WI38 (cell line): ENCODE results near the gene BMAL1.

Source experiments
- H3K4me3 ChIP-seq: 2 replicates; pipeline ENCODE4 v1.5.1; 2011; ENCODE audit warnings: low read depth, mild to moderate bottlenecking, control low read depth, low read length
- CTCF ChIP-seq: IDR thresholded peaks from 2 replicates; pipeline ENCODE4 v1.5.1; 2012; ENCODE audit warnings: low read depth, mild to moderate bottlenecking, control low read depth, low read length

Gene BMAL1

GRCh38 chr11:13262096-13262495 lies 15.5 kb upstream of the BMAL1 start:
- H3K4me3 ChIP-seq: no peak overlapping the region; the same call in 1 of the 2 replicates
- TF ChIP-seq CTCF: no peak

GRCh38 chr11:13268791-13269190 lies 8.8 kb upstream of the BMAL1 start:
- no peak for TF ChIP-seq CTCF
- H3K4me3 ChIP-seq: no peak overlapping the region

- H3K4me3 ChIP-seq: no peak overlapping the region
- TF ChIP-seq CTCF: no peak
These were observed 7.8 kb upstream of the BMAL1 start for GRCh38 chr11:13269775-13270174.

GRCh38 chr11:13271060-13271693 lies 6.4 kb upstream of the BMAL1 start:
- TF ChIP-seq CTCF: no peak
- H3K4me3 ChIP-seq: no peak overlapping the region

GRCh38 chr11:13276454-13276831 lies 1.1 kb upstream of the BMAL1 start:
- H3K4me3 ChIP-seq: peak overlapping the region; percentile 79
- no peak for TF ChIP-seq CTCF

GRCh38 chr11:13276832-13277767 lies 490 bp upstream of the BMAL1 start:
- no peak for TF ChIP-seq CTCF

More at GRCh38 chr11:13276832-13277767, 490 bp upstream of the BMAL1 start:
- H3K4me3 ChIP-seq: peak overlapping the region; percentile 89
